ENCODE results near the gene DNASE1L1. TPM values are rescaled to one million over a fixed set of nuclear protein-coding genes. Genes with fewer than 3 reads are reported as not detected.
A peak's percentile ranks its signal among the peaks of the same experiment; 100 is the strongest.
"Not testable (repeated sequence)": the region's sequence is repeated elsewhere in the genome, so short reads cannot be mapped to it uniquely, and the experiment has no call there.

The DNASE1L1 gene
- total RNA-seq, 1 donor from 2014 or later = 52.3 TPM

- ATAC-seq (peak; percentile 94), DNase-seq (ENCODE audit: missing footprints) (no peak)
- intact Hi-C loops (cut with DNase I) = no loop called here
These were observed 10.8 kb upstream of the DNASE1L1 start for GRCh38 chrX:154419688-154420401.

GRCh38 chrX:154419189-154419588, 10.1 kb upstream of the DNASE1L1 start:
- no peak for DNase-seq (ENCODE audit: missing footprints)
- ATAC-seq = no peak
- intact Hi-C loops (cut with DNase I) = no loop called here

GRCh38 chrX:154417157-154417556, 8.1 kb upstream of the DNASE1L1 start:
- no peak for DNase-seq (ENCODE audit: missing footprints)
- intact Hi-C loops (cut with DNase I) = no loop called here
- ATAC-seq = no peak

- intact Hi-C loops (cut with DNase I) = loop anchor here (2.0 kb wide), 1 partner anchor 18 kb away; no protein-coding TSS in a partner anchor
- ATAC-seq = no peak
- no peak for DNase-seq (ENCODE audit: missing footprints)
These were observed 4.1 kb upstream of the DNASE1L1 start for GRCh38 chrX:154413142-154413541.

- intact Hi-C loops (cut with DNase I) = loop anchor here (2.0 kb wide), 1 partner anchor 18 kb away; no protein-coding TSS in a partner anchor
- peak; percentile 18 for ATAC-seq
- no peak for DNase-seq (ENCODE audit: missing footprints)
These were observed 3.4 kb upstream of the DNASE1L1 start for GRCh38 chrX:154412468-154412867.

- DNase-seq (ENCODE audit: missing footprints) (no peak), ATAC-seq (peak; percentile 71)
- intact Hi-C loops (cut with DNase I) = loop anchor here (2.0 kb wide), 1 partner anchor 19 kb away; no protein-coding TSS in a partner anchor
These were observed 2.9 kb upstream of the DNASE1L1 start for GRCh38 chrX:154411981-154412340.

GRCh38 chrX:154408659-154409221, 314 bp downstream of the DNASE1L1 start:
- intact Hi-C loops (cut with DNase I) = loop anchor here (1.0 kb wide), 1 partner anchor 9 kb away; no protein-coding TSS in a partner anchor
- DNase-seq (ENCODE audit: missing footprints) = no peak
- no peak for ATAC-seq

- ATAC-seq = no peak
- DNase-seq (ENCODE audit: missing footprints) = no peak
- intact Hi-C loops (cut with DNase I) = no loop called here
These were observed 4.3 kb downstream of the DNASE1L1 start for GRCh38 chrX:154404625-154405192.

- intact Hi-C loops (cut with DNase I) = no loop called here
- DNase-seq (ENCODE audit: missing footprints) (no peak), ATAC-seq (no peak)
These were observed 5.2 kb downstream of the DNASE1L1 start for GRCh38 chrX:154403858-154404257.

GRCh38 chrX:154403192-154403591, 5.9 kb downstream of the DNASE1L1 start:
- ATAC-seq (no peak), DNase-seq (ENCODE audit: missing footprints) (no peak)
- intact Hi-C loops (cut with DNase I) = no loop called here

GRCh38 chrX:154402622-154403127, 6.4 kb downstream of the DNASE1L1 start:
- ATAC-seq (no peak), DNase-seq (ENCODE audit: missing footprints) (no peak)
- intact Hi-C loops (cut with DNase I) = no loop called here

- intact Hi-C loops (cut with DNase I) = no loop called here
- ATAC-seq (no peak), DNase-seq (ENCODE audit: missing footprints) (no peak)
These were observed 7.0 kb downstream of the DNASE1L1 start for GRCh38 chrX:154401918-154402621.

- DNase-seq (ENCODE audit: missing footprints) (no peak), ATAC-seq (no peak)
- intact Hi-C loops (cut with DNase I) = no loop called here
These were observed 7.8 kb downstream of the DNASE1L1 start for GRCh38 chrX:154401045-154401799.

GRCh38 chrX:154400369-154400817, 8.7 kb downstream of the DNASE1L1 start:
- intact Hi-C loops (cut with DNase I); ATAC-seq; DNase-seq (ENCODE audit: missing footprints): not testable (repeated sequence)

- ATAC-seq (no peak), DNase-seq (ENCODE audit: missing footprints) (no peak)
- intact Hi-C loops (cut with DNase I) = loop anchor here (1.0 kb wide), 1 partner anchor 10 kb away; the partner anchor contains the start of gene DNASE1L1
These were observed 9.3 kb downstream of the DNASE1L1 start for GRCh38 chrX:154399527-154400368.

GRCh38 chrX:154398668-154399526, 10.2 kb downstream of the DNASE1L1 start:
- DNase-seq (ENCODE audit: missing footprints) = peak; percentile 94
- ATAC-seq = peak; percentile 55
- intact Hi-C loops (cut with DNase I) = loop anchor here (1.0 kb wide), 1 partner anchor 10 kb away; the partner anchor contains the start of gene DNASE1L1
